ENCODE measurements around the gene ANXA5. TPM values are rescaled to one million over a fixed set of nuclear protein-coding genes. Genes with fewer than 3 reads are reported as not detected.

The ANXA5 gene
- total RNA-seq, 1 donor from 2014 or later, result 700 TPM

GRCh38 chr4:121650741-121651140 is 46.0 kb downstream of the ANXA5 start:
- DNase-seq (ENCODE audit: low spot score), result no peak

GRCh38 chr4:121648516-121648915 is 48.3 kb downstream of the ANXA5 start:
- DNase-seq (ENCODE audit: low spot score), result no peak

GRCh38 chr4:121642876-121643585 is 53.7 kb downstream of the ANXA5 start:
- no peak for DNase-seq (ENCODE audit: low spot score)

- no peak for DNase-seq (ENCODE audit: low spot score)
Measured at GRCh38 chr4:121642292-121642691, 54.5 kb downstream of the ANXA5 start.

- no peak for DNase-seq (ENCODE audit: low spot score)
Measured at GRCh38 chr4:121633653-121634052, 63.1 kb downstream of the ANXA5 start.

- no peak for DNase-seq (ENCODE audit: low spot score)
Measured at GRCh38 chr4:121632636-121633035, 64.1 kb downstream of the ANXA5 start.

Other genes with a start within 250 kb of the ANXA5 start
- gene SMIM43, start 68.2 kb upstream of the ANXA5 start, total RNA-seq, result not detected
- 10.7 TPM for gene EXOSC9, start 104.3 kb upstream of the ANXA5 start, total RNA-seq
- gene CCNA2, start 126.9 kb upstream of the ANXA5 start, total RNA-seq, result 0.39 TPM
- gene BBS7, start 173.5 kb upstream of the ANXA5 start, total RNA-seq, result 10.8 TPM

All from mesenteric fat pad (tissue), 1 donor.